ENCODE data around the gene PTPA.

Gene PTPA

GRCh38 chr9:129110740-129111527 lies at the start of gene PTPA, which contains the start of gene CRAT:
Gene PTPA (plus strand): TSS chr9:129111415. CDS start chr9:129111601, 186 bp downstream.
Gene CRAT (minus strand): TSS chr9:129110793. CDS start chr9:129110509, 284 bp downstream.
- DNase-seq: peak; percentile 79

DNA sequence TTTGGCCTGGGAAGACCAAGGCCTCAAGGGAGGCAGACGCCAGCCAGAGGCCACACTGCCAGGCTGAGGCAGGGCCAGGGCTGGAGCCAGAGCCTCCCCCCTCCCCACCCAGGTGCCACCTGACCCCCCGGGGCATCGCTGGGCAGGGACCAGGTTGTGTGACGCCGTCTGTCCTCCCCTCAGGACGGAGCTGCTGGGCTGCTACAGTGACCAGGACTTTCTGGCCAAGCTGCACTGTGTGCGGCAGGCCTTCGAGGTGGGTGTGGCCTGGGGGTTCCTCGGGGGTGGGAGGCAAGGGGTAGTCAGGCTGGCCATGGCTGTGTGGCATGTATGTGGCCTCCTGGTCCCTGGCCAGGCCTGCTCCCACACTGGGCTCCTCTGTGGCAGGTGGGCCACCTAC lies 48.2 kb upstream of the PTPA start:
- DNase-seq: no peak

DNA sequence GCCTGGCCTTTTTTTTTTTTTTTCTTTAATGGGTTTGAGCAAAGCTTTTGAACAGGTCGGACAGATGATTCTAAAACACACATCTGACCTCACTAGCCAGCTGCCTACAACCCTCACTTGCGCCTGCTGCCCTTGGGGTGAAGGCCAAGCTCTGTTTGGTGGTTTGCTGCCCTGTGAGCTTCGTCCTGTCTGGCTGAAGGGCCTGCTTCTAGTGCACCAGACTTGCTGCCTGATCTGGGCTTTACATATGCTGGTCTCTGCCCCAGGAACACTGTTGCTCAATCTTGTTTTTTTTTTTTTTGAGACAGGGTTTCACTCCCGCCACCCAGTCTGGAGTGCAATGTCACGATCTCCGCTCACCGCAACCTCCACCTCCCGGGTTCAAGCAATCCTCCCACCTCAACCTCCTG lies 46.7 kb upstream of the PTPA start:
- DNase-seq: no peak

DNA sequence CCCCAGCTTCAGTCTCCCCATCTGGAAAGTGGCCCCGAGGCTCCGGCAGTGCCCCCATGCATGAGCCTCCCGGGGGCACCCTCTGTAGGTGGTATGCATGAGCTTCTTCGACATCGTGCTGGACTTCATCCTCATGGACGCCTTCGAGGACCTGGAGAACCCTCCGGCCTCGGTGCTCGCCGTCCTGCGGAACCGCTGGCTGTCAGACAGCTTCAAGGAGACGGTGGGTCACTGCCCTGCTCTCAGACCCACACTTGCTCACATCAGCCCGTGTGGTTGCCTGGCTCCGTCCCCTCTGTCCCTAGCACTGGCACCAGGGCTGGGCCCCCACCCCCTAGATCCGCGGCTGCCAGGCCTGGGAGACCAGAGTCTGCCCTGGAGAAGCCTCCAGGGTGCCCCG lies 43.1 kb upstream of the PTPA start:
- no peak for DNase-seq

- DNase-seq: no peak
These were observed 42.0 kb upstream of the PTPA start for GRCh38 chr9:129068990-129069861.

GRCh38 chr9:129069862-129070641 lies 41.2 kb upstream of the PTPA start:
- no peak for DNase-seq

GRCh38 chr9:129070696-129071525 lies 40.3 kb upstream of the PTPA start:
- DNase-seq: no peak

- DNase-seq: no peak
These were observed 39.6 kb upstream of the PTPA start for GRCh38 chr9:129071526-129072126.

DNA sequence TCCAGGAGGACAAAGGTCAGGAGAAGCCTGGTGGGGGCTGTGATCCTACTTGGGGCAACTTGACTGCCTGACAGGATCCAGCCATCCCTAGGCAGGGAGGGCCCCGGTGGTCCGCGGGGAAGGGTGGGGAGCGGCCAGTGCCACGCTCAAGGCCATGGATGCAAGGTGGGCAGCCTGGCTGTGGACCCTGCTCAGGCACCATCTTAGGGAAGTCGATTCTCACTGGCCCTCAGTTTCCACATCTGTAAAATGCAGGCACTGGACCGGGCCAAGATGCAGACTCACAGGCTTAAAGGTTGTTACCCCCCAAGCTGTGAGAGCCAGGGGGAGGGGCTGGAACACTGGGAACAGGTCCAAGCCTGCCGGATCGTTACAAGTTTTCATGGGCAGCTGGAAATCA lies 39.0 kb upstream of the PTPA start:
- DNase-seq: no peak

GRCh38 chr9:129073404-129073803 lies 37.8 kb upstream of the PTPA start:
- no peak for DNase-seq

DNA sequence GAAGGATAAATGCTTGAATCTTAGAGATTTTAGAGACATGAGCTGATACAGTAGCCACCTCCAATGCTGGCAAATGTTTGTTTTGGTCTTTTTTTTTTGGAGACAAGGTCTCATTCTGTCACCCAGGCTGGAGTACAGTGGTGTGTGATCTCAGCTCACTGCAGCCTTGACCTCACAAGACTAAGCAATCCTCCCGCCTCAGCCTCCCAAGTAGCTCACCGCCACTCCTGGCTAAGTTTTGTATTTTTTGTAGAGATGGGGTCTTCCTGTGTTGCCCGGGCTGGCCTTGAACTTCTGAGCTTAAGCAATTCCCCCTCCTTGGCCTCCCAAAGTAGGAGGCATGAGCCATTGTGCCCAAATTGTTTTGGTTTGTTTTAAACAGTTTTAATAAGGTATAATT lies 37.1 kb upstream of the PTPA start:
- DNase-seq: no peak

GRCh38 chr9:129075996-129076639 lies 35.1 kb upstream of the PTPA start:
- DNase-seq: no peak

GRCh38 chr9:129076640-129077037 lies 34.6 kb upstream of the PTPA start:
- no peak for DNase-seq

- no peak for DNase-seq
These were observed 34.0 kb upstream of the PTPA start for GRCh38 chr9:129077236-129077635.

DNA sequence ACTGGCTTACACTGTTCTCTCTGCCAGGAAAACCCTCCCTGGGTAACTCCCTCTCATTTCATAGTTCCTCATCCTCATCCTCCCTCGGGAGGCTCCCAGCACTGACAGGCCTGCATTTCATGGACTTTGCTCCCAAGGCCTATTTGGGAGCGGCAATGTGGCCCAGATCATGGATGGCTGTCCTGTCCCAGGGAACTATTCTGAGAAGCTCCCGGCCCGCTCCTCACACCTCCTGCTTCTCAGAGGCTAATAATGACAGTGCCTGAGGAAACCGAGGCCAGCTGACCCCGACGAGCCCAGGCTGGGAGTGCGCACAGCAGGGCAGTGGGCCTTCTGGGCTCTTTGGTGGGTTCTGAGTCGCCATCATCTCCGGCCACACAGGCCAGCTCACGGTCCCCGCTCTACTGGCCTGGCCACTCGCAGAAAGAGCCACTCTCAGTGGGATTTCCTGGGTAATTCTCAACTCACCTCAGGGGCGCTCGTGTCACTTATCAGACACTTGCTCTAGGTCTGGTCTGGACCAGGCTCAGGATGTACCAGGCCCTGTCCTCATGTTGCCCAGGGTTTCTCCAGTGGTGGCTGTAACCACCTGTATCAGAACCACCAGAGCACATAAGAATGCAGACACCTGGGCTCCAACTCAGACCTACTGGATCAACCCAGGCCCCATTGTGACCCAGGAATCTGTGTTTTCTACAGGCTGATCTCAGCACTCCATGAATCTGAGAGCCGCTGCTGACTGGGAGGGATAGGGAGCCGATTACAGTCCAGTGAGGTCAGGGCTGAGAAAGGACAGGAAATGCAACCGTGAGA lies 32.3 kb upstream of the PTPA start:
- no peak for DNase-seq

DNA sequence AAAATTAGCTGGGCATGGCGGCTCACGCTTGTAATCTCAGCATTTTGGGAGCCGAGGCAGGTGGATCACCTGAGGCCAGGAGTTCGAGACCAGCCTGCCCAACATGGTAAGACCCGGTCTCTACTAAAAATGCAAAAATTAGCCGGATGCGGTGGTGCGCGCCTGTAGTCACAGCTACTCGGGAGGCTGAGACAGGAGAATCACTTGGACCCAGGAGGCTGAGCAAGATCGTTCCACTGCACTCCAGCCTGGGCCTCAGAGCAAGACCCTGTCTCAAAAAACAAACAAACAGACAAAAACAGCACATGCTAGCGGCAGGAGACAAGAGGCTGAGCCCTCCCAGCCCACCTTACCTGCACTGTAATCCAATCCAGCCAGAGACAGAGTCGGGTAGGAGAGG lies 31.4 kb upstream of the PTPA start:
- no peak for DNase-seq

DNA sequence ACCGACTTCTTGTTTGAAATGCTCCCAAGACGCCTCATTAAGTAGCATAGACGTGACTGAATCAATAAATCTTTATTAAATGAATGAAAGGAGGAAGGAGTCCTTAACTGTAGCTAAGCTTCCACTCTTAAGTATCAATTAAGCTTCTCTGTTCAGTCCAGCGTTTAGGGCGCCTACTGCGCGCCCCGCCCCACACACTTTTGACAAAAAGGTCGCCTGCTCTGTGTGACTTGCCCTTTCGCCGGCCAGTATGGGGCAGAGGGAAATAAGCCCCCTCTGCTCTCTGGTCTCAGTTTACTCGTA lies 31.0 kb upstream of the PTPA start:
- DNase-seq: no peak

GRCh38 chr9:129080601-129081387 lies 30.4 kb upstream of the PTPA start, which contains the start of gene DOLPP1:
Gene DOLPP1 (plus strand): TSS chr9:129081111. CDS start chr9:129081132, 21 bp downstream.
- DNase-seq: peak; percentile 99

DNA sequence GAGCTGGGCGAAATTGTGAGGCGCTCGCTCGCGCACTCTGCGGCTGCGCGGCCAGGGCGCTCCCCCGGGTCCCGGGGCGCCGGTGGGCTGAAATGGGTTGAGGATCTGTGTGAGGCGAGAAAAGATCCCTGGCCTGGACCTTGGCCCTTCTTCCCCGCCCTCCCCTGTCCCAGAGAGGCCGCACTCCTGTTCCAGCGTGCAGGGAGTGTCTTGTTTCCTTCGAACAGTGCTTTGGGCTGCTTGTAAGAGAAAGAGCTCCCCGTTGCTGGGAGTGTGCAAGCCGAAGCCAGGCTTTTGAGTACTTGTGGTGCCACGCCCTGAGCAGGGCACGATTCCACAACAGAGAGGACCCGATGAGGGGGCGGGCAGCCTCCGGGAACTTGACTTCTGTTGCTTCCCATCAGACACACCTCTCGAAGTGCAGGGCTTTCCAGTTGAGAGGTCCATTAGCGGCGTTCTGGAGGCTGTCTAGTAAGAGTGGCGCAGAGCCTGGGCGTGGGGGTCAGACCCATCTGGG lies 29.8 kb upstream of the PTPA start:
- DNase-seq: no peak
